Measurements from ENCODE around the gene SLC44A4. TPM values are rescaled to one million over a fixed set of nuclear protein-coding genes. Genes with fewer than 3 reads are reported as not detected.

The SLC44A4 gene
- total RNA-seq, 1 experiment from 2014 or later = 3.8 TPM

- Histone ChIP-seq H2AFZ (ENCODE audit: low read length) (no peak overlapping the region), H2BK20ac (ENCODE audit: low read depth, low read length, poor library complexity, severe bottlenecking) (no peak overlapping the region), H3K27me3 (ENCODE audit: insufficient read depth, low read length) (no peaks in the 10 kb centered on the region), H3K23me2 (ENCODE audit: insufficient read length, low read depth, low read length, poor library complexity, severe bottlenecking) (no peaks in the 10 kb centered on the region), H3K4ac (ENCODE audit: low read depth, low read length) (no peak overlapping the region), H4K20me1 (ENCODE audit: control insufficient read depth, insufficient read depth, insufficient read length) (no peaks in the 10 kb centered on the region), H3K27ac (ENCODE audit: insufficient read length, low read depth, low read length) (no peak overlapping the region), H3K14ac (ENCODE audit: insufficient read depth, low read length) (no peak overlapping the region), H3K18ac (ENCODE audit: insufficient read length, low read depth, low read length) (no peak overlapping the region), H3K79me2 (ENCODE audit: insufficient read depth, low read length) (no peaks in the 10 kb centered on the region), H2BK15ac (ENCODE audit: low read depth, low read length) (no peak overlapping the region), H3K56ac (ENCODE audit: insufficient read length, low read depth, low read length) (no peak overlapping the region), H2BK5ac (ENCODE audit: insufficient read length, low read length) (no peak overlapping the region), H4K5ac (ENCODE audit: insufficient read length, low read depth, low read length) (no peak overlapping the region), H3K23ac (ENCODE audit: insufficient read length, low read depth, low read length) (no peak overlapping the region), H3K4me2 (ENCODE audit: insufficient read depth, insufficient read length, low read length) (no peak overlapping the region), H3K4me1 (ENCODE audit: insufficient read depth, low read length) (no peaks in the 10 kb centered on the region), H3K9ac (ENCODE audit: extremely low read depth, insufficient read length, low read length) (no peak overlapping the region), H3K79me1 (ENCODE audit: insufficient read depth, low read depth, low read length, poor library complexity, severe bottlenecking) (no peaks in the 10 kb centered on the region), H2BK12ac (ENCODE audit: insufficient read length, low read depth, low read length) (no peak overlapping the region), H4K91ac (ENCODE audit: insufficient read length, low read depth, low read length) (no peak overlapping the region), H3T11ph (ENCODE audit: low read length) (no peak overlapping the region), H2AK5ac (ENCODE audit: insufficient read length, low read length) (no peak overlapping the region), H3K9me3 (ENCODE audit: control insufficient read depth, low read depth, low read length) (no peaks in the 10 kb centered on the region), H4K8ac (replicated peaks; ENCODE audit: insufficient read length, low read depth, low read length) (no peak overlapping the region), H2BK120ac (ENCODE audit: low read depth, low read length, poor library complexity, severe bottlenecking) (no peak overlapping the region)
- no peaks in the 10 kb centered on the region for H3K9me3 Mint-ChIP-seq
- peak overlapping the region in 1 of 3 experiments; percentile 67; a peak in 1 of 7 replicates for H3K27ac Mint-ChIP-seq
- DNase-seq = peak; percentile 24
- peaks cover 37 to 53% (median 53%) of the 10 kb centered on the region in 3 experiments; a peak in 6 of 7 replicates for H3K36me3 Mint-ChIP-seq (ENCODE audit: insufficient read depth in 1 of 3, low read depth in 3 of 3)
- WGBS (ENCODE audit: extremely low coverage, insufficient read length, low lambda C conversion rate) = no CpG with 5 or more reads among the region's 10 CpGs
- no peak for TF ChIP-seq CTCF (conservative IDR thresholded peaks at IDR 0.05)
- H3K4me1 Mint-ChIP-seq = peaks cover 3 to 27% of the 10 kb centered on the region in 2 experiments
- no peaks in the 10 kb centered on the region; the same call in 1 of the 2 replicates for H3K27me3 Mint-ChIP-seq (ENCODE audit: low read depth)
- H3K4me3 Mint-ChIP-seq = no peak overlapping the region
Measured at GRCh38 chr6:31879901-31880300, 1.1 kb upstream of the SLC44A4 start.
